OCI-LY1 (cell line): Measurements from ENCODE around the gene KCNIP2.

Experiments used
- CTCF ChIP-seq: fragments of 200-600 bp; sonication (generic), shearing (Covaris generic); IDR thresholded peaks from 2 replicates; pipeline ENCODE4 v1.5.1; 2017; ENCODE audit warnings: mild to moderate bottlenecking, antibody characterized with exemption, low read length, moderate library complexity, mixed read lengths
- EZH2 ChIP-seq: fragments of 200-600 bp; sonication (generic), shearing (Covaris generic); IDR thresholded peaks from 2 replicates; pipeline ENCODE4 v1.8.0; 2017; ENCODE audit warnings: borderline replicate concordance, mixed run types, mild to moderate bottlenecking, antibody characterized with exemption, low read length, moderate library complexity, mixed read lengths

DNA sequence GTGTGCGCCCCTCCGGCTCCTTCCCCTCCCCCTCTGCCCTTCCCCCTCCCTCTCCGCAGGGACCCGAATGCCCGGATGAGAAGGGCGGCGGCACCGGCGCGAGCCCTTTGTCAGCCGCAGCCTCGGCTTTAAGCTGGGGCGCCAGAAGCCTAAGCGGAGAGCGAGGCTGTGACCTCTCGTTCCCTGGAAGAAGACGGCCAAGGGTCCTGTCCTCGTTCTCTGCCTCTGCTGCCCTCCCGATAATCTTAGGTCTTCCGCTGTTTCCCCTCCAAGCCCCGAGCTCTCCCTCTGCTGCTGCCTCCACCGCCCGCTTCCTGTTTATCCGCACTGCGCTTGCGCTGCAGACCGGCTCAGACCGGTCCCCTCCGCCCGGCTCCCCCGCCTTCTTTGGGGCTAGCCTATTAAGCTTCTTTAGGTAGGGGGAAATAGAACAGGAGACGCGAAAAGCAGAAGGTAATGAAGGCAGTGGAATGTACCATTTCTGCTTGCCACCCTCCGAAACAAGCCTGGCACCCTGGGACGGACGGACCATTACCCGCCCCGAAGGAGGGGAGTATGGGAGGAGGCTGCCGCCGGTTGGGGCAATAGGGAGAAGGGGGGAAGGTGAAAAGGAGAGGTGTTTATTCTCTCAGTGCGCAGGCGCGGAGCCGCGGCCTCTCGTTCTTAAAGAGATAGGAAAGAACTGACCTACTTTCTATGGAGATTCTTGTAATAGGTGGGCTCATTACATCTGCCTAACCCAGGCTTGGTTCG is 25.3 kb downstream of the KCNIP2 start, which contains the start of gene OGA:
- TF ChIP-seq EZH2 (no peak), CTCF (no peak)
